GM21529 (cell line): ENCODE data around the gene RALGPS1.
"Not testable (repeated sequence)": the region's sequence is repeated elsewhere in the genome, so short reads cannot be mapped to it uniquely, and the experiment has no call there.

Source experiments
- ATAC-seq: cut with Tn5 transposase; IDR thresholded peaks from one replicate; pipeline ENCODE4 v1.9.1; 2021; ENCODE audit not compliant: unreplicated experiment

RALGPS1 gene

GRCh38 chr9:127168756-127169574 is 254.4 kb downstream of the RALGPS1 start:
- no peak for ATAC-seq

GRCh38 chr9:127169575-127169883 is 254.9 kb downstream of the RALGPS1 start:
- no peak for ATAC-seq

GRCh38 chr9:127170103-127170502 is 255.5 kb downstream of the RALGPS1 start:
- ATAC-seq: no peak

GRCh38 chr9:127170652-127171051 is 256.1 kb downstream of the RALGPS1 start:
- ATAC-seq: no peak

DNA sequence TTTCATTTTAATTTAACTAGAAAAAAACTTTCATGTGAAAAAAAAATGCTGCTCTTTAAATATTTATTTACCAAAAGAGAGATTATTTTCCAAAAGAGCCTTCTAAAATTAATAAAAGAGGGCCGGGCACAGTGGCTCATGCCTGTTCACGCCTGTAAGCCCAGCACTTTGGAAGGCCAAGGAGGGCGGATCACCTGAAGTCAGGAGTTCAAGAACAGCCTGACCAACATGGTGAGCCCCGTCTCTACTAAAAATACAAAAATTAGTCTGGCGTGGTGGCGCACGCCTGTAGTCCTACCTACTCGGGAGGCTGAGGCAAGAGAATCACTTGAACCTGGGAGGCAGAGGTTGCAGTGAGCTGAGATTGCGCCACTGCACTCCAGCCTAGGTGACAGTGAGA is 256.8 kb downstream of the RALGPS1 start:
- ATAC-seq: not testable (repeated sequence)

DNA sequence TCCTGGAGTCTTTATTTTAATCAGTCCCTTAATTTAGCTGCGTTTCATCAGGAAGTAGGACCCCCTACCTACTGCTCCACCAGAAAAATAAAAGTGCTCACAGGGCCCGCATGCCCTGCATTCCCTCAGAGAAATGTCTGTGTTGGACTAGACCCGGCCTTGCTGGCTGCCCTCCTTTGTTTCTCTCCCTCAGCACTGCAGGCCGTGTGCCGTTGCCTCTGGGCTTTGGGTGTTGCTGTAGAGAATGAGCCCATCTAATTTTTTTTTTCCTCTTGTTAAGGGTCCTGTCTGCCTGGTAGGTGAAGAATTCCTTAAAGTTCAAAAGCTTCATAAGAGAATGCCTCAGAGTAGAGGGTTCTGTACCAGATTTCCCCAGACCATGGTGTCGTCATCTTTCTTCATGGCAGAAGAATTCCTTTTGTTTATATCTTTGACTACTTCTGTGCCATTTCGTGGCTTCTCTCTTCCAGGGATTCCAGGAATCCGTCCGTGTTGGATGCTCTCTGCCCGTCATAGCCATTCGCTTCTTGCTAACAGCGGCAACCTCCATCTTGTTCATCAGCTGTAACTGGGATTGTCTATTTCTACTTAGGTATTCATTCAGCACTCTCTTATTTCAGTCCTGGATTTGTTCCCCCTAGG is 257.6 kb downstream of the RALGPS1 start:
- no peak for ATAC-seq

- no peak for ATAC-seq
These were observed 258.5 kb downstream of the RALGPS1 start for GRCh38 chr9:127173063-127173462.

- no peak for ATAC-seq
These were observed 260.1 kb downstream of the RALGPS1 start for GRCh38 chr9:127174386-127175318.

DNA sequence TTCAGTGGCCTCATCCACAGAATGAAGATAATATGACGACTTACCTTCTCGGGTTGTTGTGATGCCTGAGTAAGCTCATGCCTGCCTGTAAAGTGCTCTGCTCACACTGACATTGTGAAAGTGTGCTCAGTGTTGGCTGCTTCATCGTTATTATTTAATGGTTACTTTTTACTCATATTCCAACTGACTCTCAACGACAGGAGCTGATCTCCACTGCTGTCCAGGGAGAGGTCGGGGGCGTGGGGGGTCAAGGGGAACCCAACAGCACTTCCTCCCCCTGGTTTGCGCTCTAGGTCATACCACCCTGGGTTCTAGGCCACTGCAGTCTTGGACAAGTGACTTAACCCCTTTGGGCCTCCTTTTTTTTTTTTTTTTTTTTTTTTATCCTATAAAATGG is 260.7 kb downstream of the RALGPS1 start:
- no peak for ATAC-seq

GRCh38 chr9:127175764-127176163 is 261.2 kb downstream of the RALGPS1 start:
- no peak for ATAC-seq

GRCh38 chr9:127176631-127177030 is 262.0 kb downstream of the RALGPS1 start:
- no peak for ATAC-seq

DNA sequence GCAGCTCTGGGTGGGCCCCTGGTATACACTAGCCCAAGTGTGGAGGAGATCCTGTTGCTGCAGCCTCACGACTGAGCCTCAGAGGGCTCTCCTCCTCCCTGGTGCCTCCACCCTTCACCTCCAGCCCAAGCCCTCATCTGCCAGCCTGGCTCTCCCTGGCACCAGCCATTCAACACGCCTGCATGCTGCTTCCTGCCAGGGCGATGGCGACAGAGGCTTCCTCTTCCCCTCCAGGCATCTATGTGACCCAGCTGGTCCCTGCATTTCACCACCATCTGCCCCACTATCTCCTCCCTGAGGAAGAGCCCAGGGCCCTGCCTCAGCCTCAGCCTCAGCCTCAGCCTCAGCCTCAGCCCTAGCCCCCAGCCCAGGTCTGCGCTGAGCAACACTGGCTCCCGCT is 262.6 kb downstream of the RALGPS1 start:
- no peak for ATAC-seq

- ATAC-seq: no peak
These were observed 263.2 kb downstream of the RALGPS1 start for GRCh38 chr9:127177665-127178265.

DNA sequence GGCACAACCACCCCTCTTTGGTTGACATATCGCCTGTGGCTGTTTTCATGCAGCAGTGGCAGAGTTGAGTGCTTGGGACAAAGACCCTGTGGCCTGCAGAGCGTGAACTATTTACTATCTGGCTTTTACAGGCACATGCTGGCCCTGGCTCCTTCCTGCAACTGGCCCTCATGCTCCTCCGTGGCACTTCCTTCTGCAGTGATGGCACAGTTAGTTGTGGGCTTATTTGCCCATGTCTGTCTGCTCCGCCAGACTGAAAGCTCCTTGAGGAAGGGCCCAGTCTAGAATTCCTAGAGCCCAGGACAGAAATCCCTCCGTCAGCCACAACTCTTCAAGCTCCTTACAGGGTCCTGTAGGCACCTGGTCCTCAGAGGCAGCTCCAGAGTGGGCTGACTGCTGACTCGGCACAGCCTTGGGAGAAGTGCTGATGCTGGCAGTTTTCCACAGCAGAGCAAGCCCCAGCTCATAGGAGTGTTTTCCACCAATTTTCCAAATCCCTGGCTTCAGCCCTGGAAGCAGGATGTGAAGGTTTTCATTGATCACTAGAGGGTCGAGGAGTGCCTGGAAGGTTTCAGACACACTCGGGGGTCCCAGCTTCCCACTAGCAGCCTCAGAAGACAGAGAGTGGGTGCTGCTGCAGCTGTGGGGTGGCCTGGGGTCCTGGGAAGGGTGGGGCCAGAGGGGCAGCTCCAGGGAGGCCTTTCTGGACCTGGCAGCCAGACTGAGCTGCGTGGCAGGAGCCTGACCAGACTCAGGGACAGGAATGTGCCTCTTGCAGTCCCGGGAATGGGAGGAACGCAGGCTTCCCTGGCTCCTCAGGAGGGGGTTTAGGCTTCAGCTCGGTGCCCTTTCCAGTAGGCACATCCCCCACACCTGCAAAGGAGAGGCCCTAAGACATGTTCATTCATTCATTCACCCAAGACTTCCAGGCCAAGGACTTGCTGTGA is 264.4 kb downstream of the RALGPS1 start:
- no peak for ATAC-seq

DNA sequence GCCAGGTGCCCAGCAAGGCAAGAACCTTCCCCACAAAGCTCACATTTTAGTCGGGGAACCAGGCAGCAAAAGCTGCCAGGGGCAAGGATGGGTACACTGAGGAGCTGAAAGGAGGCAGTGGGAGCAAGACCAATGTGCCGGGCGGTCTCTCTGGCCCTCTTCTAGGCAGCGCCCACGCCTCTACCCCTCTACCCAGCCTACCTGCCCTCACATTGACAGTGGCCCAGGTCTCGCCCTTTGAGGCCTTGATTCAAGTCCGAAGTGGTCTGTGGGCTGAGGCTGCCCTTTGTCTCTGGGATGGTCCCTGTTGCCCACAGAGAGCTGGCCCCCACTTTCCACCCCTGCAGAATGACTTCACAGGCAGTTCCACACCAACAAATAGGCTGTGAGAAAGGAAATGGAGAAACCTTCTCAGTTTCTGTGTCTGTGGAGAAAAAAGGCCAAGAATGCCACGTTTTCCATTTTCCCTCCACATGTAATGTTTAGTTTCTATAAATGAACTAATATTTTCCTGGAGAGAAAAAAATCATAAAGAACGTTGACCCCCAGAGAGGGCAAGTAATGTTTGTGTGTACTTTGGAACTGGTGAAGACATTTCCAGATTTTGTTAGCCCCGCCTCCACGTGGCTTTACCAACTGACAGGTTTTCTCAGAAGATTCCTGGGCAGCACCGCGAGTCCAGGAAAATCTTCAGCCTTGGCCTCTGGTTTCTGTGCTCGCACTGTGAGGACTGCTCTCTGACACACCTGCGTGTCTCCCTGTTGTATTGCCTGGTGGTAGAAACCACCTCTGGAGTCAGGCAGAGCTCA is 265.3 kb downstream of the RALGPS1 start:
- no peak for ATAC-seq

- no peak for ATAC-seq
These were observed 266.1 kb downstream of the RALGPS1 start for GRCh38 chr9:127180457-127181314.

DNA sequence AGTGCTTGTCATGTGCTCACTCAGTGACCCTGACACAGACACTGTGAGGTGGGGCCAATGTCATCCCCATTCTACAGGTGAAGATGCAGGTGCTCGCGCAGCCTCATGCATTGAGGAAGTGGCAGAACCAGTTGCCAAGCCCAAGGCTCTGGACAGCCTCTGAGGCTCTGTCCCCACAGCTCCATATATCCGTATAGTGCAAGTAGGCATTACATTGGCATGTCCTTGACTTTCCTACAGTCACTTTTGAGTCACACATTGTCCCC is 266.7 kb downstream of the RALGPS1 start:
- ATAC-seq: no peak

DNA sequence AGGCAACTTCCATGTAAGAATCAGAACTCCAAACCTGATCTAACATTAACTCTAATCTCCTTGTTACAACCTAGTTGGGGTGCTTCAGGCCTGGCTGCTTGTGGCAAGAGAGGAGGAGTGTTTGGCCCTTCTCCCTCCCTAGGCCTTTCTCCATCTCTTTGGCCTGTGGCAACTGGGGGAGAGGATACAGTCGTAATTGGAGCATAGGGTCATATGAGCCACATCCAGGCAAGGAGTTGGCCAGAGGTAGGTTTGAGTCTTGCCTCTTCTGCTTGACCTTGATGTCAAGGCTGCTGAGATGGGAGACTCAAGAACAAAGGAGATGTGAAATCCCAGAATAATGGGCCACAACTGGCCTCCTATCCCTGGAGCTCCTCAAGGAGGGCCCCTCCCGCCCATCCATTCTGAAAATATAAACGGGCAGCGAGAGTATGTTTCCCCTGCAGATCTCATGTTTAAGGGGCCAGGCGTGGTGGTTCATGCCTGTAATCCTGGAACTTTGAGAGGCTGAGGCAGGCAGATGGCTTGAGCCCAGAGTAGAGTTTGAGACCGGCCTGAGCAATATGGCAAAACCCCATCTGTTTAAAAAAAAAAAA is 267.1 kb downstream of the RALGPS1 start:
- ATAC-seq: no peak
